GM10266 (cell line): ENCODE data around the gene ATXN7.

Experiments
- DNase-seq: peaks from one replicate; pipeline ENCODE4 v3.0.0; 2012; ENCODE audit errors: extremely low spot score
- CTCF ChIP-seq: IDR thresholded peaks from 2 replicates; pipeline ENCODE4 v1.5.1; 2012; ENCODE audit warnings: mild to moderate bottlenecking, low read depth; ENCODE audit not compliant: control insufficient read depth, insufficient read depth; ENCODE audit errors: missing control alignments

Gene ATXN7

GRCh38 chr3:64039981-64040733, 176.5 kb downstream of the ATXN7 start:
- TF ChIP-seq CTCF = no peak
- DNase-seq = no peak

DNA sequence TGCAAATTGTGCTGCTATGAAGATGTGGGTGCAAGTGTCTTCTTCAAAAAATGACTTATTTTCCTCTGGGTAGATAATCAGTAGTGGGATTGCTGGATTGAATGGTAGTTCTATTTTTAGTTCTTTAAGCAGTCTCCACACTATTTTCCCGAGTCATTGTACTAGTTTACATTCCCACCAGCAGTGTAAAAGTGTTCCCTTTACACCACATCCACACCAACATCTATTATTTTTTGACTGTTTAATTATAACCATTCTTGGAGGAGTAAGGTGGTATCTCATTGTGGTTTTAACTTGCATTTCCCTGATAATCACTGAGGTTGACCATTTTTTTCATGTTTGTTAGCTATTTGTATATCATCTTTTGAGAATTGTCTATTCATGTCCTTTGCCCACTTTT, 179.3 kb downstream of the ATXN7 start:
- no peak for DNase-seq
- no peak for TF ChIP-seq CTCF

DNA sequence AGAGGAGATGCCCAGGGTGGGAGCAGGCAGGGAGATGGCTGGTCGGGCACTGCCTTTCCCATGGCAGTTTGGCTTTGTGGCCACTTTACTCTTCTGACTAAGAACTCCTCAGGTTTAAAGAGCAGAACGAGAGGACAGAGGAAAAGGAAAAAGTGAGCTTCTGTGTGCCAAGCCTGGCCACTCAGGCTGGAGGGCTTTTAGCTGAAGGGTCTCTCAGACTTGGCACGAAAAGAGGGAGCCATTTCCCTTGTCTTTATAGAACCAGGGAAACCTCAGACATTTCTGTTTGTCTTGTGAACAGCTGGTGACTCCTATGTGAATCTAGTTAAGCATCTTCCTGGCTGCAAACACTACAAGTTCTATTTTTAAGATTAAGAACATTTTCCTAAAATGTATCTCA, 182.9 kb downstream of the ATXN7 start:
- TF ChIP-seq CTCF = no peak
- no peak for DNase-seq

- no peak for DNase-seq
- no peak for TF ChIP-seq CTCF
Observed at GRCh38 chr3:64046996-64047594, 183.4 kb downstream of the ATXN7 start.

- TF ChIP-seq CTCF = no peak
- no peak for DNase-seq
Observed at GRCh38 chr3:64047787-64048186, 184.1 kb downstream of the ATXN7 start.

GRCh38 chr3:64048631-64049061, 185.0 kb downstream of the ATXN7 start:
- DNase-seq = no peak
- no peak for TF ChIP-seq CTCF

GRCh38 chr3:64049136-64049535, 185.5 kb downstream of the ATXN7 start:
- no peak for DNase-seq
- no peak for TF ChIP-seq CTCF
